H9 (cell line): ENCODE measurements around the gene DPYSL5. TPM values are rescaled to one million over a fixed set of nuclear protein-coding genes. Genes with fewer than 3 reads are reported as not detected.

Experiments used
- DNase-seq: peaks from one replicate; pipeline ENCODE4 v3.0.0-alpha.2; 2017
- H2AFZ ChIP-seq: one replicate; pipeline ENCODE4 v1.6.1; 2013; ENCODE audit warnings: mild to moderate bottlenecking, low read length, control low read depth, moderate library complexity
- H2AK5ac ChIP-seq: 2 replicates; pipeline ENCODE4 v1.6.1; 2013; ENCODE audit warnings: low read length, control low read depth, mixed read lengths; ENCODE audit not compliant: insufficient read length
- H2BK120ac ChIP-seq: one replicate; pipeline ENCODE4 v1.6.1; 2013; ENCODE audit warnings: low read depth, mild to moderate bottlenecking, low read length, control low read depth, inconsistent platforms; ENCODE audit not compliant: poor library complexity, severe bottlenecking
- H2BK12ac ChIP-seq: 2 replicates; pipeline ENCODE4 v1.6.1; 2013; ENCODE audit warnings: low read length, control low read depth, mixed read lengths, low read depth; ENCODE audit not compliant: insufficient read length
- H2BK15ac ChIP-seq: 2 replicates; pipeline ENCODE4 v1.6.1; 2013; ENCODE audit warnings: low read depth, low read length, control low read depth
- H2BK20ac ChIP-seq: one replicate; pipeline ENCODE4 v1.6.1; 2013; ENCODE audit warnings: low read depth, mild to moderate bottlenecking, low read length, control low read depth, inconsistent platforms; ENCODE audit not compliant: poor library complexity, severe bottlenecking
- H2BK5ac ChIP-seq: 2 replicates; pipeline ENCODE4 v1.6.1; 2013; ENCODE audit warnings: low read length, control low read depth, mixed read lengths; ENCODE audit not compliant: insufficient read length
- H3K14ac ChIP-seq: 2 replicates; pipeline ENCODE4 v1.6.1; 2013; ENCODE audit warnings: low read length, control low read depth; ENCODE audit not compliant: insufficient read depth
- H3K18ac ChIP-seq: 2 replicates; pipeline ENCODE4 v1.6.1; 2013; ENCODE audit warnings: low read depth, mild to moderate bottlenecking, mixed read lengths, low read length, control low read depth; ENCODE audit not compliant: insufficient read length
- H3K23ac ChIP-seq: 2 replicates; pipeline ENCODE4 v1.6.1; 2013; ENCODE audit warnings: low read length, control low read depth, mixed read lengths, low read depth; ENCODE audit not compliant: insufficient read length
- H3K23me2 ChIP-seq: 2 replicates; pipeline ENCODE4 v1.6.1; 2013; ENCODE audit warnings: low read depth, mild to moderate bottlenecking, mixed read lengths, low read length, control low read depth; ENCODE audit not compliant: insufficient read length, poor library complexity, severe bottlenecking
- H3K27ac ChIP-seq: 2 replicates; pipeline ENCODE4 v1.5.1; 2013; ENCODE audit warnings: low read length, control low read depth, mixed read lengths, low read depth; ENCODE audit not compliant: insufficient read length
- H3K27me3 ChIP-seq: 2 replicates; pipeline ENCODE4 v1.6.1; 2013; ENCODE audit warnings: low read length, control low read depth, inconsistent platforms; ENCODE audit not compliant: insufficient read depth
- H3K4ac ChIP-seq: 2 replicates; pipeline ENCODE4 v1.6.1; 2013; ENCODE audit warnings: low read depth, mild to moderate bottlenecking, control low read depth, inconsistent platforms, low read length, moderate library complexity
- H3K4me1 ChIP-seq: 2 replicates; pipeline ENCODE4 v1.6.1; 2013; ENCODE audit warnings: low read length, control low read depth, inconsistent platforms; ENCODE audit not compliant: insufficient read depth
- H3K4me2 ChIP-seq: 2 replicates; pipeline ENCODE4 v1.6.1; 2013; ENCODE audit warnings: low read length, control low read depth, mixed read lengths; ENCODE audit not compliant: insufficient read length, insufficient read depth
- H3K56ac ChIP-seq: 2 replicates; pipeline ENCODE4 v1.6.1; 2013; ENCODE audit warnings: low read depth, mild to moderate bottlenecking, mixed read lengths, low read length, control low read depth; ENCODE audit not compliant: insufficient read length
- H3K79me1 ChIP-seq: 2 replicates; pipeline ENCODE4 v1.6.1; 2013; ENCODE audit warnings: low read depth, mild to moderate bottlenecking, moderate library complexity, low read length, control low read depth, inconsistent platforms; ENCODE audit not compliant: insufficient read depth, poor library complexity, severe bottlenecking
- H3K79me2 ChIP-seq: 2 replicates; pipeline ENCODE4 v1.6.1; 2013; ENCODE audit warnings: low read length, control low read depth, inconsistent platforms; ENCODE audit not compliant: insufficient read depth
- H3K9ac ChIP-seq: 2 replicates; pipeline ENCODE4 v1.6.1; 2013; ENCODE audit warnings: low read length, control low read depth, mixed read lengths; ENCODE audit not compliant: insufficient read length; ENCODE audit errors: extremely low read depth
- H3K9me3 ChIP-seq: one replicate; pipeline ENCODE4 v1.6.1; 2013; ENCODE audit warnings: low read depth, low read length, inconsistent platforms; ENCODE audit not compliant: control insufficient read depth
- H3T11ph ChIP-seq: one replicate; pipeline ENCODE4 v1.6.1; 2013; ENCODE audit warnings: mild to moderate bottlenecking, low read length, control low read depth, inconsistent platforms
- H4K20me1 ChIP-seq: one replicate; pipeline ENCODE4 v1.6.1; 2013; ENCODE audit not compliant: control insufficient read depth, insufficient read length, insufficient read depth
- H4K5ac ChIP-seq: 2 replicates; pipeline ENCODE4 v1.6.1; 2013; ENCODE audit warnings: low read depth, mild to moderate bottlenecking, mixed read lengths, low read length, control low read depth; ENCODE audit not compliant: insufficient read length
- H4K8ac ChIP-seq: replicated peaks from 2 replicates; pipeline ENCODE4 v1.6.1; 2013; ENCODE audit warnings: low read length, control low read depth, mixed read lengths, low read depth; ENCODE audit not compliant: insufficient read length
- H4K91ac ChIP-seq: 2 replicates; pipeline ENCODE4 v1.6.1; 2013; ENCODE audit warnings: low read depth, mild to moderate bottlenecking, moderate library complexity, mixed read lengths, low read length, control low read depth; ENCODE audit not compliant: insufficient read length
- H3K27ac Mint-ChIP-seq, 3 experiments: 2 replicates in 2 of 3; 3 replicates in 1 of 3; pipeline ENCODE4 v1.8.0; 2020 to 2021; ENCODE audit warnings: mixed read lengths in 3 of 3, mild to moderate bottlenecking in 1 of 3, moderate library complexity in 1 of 3
- H3K27me3 Mint-ChIP-seq: 2 replicates; pipeline ENCODE4 v1.8.0; 2021; ENCODE audit warnings: low read depth, mild to moderate bottlenecking, moderate library complexity, mixed read lengths
- H3K36me3 Mint-ChIP-seq, 3 experiments: 2 replicates in 2 of 3; 3 replicates in 1 of 3; pipeline ENCODE4 v1.8.0; 2020 to 2021; ENCODE audit warnings: low read depth in 3 of 3, mixed read lengths in 3 of 3; ENCODE audit not compliant: insufficient read depth in 1 of 3
- H3K4me1 Mint-ChIP-seq, 2 experiments: 2 replicates each; pipeline ENCODE4 v1.8.0; 2020; ENCODE audit warnings: mixed read lengths in 2 of 2
- H3K4me3 Mint-ChIP-seq, 2 experiments: 2 replicates in 1 of 2; 3 replicates in 1 of 2; pipeline ENCODE4 v1.8.0; 2020 to 2021; ENCODE audit warnings: mild to moderate bottlenecking in 2 of 2, mixed read lengths in 2 of 2, moderate library complexity in 1 of 2
- H3K9me3 Mint-ChIP-seq, 2 experiments: 2 replicates in 1 of 2; 3 replicates in 1 of 2; pipeline ENCODE4 v1.8.0; 2020; ENCODE audit warnings: mild to moderate bottlenecking in 2 of 2, mixed read lengths in 2 of 2, moderate library complexity in 1 of 2
- WGBS: extraction: QIAGEN DNeasy Blood & Tissue Kit; methylation state at CpG from one replicate; pipeline ENCODE4 v1.1.7; 2013; ENCODE audit warnings: missing lambda C conversion rate, low lambda C conversion rate, mixed read lengths; ENCODE audit not compliant: insufficient read length; ENCODE audit errors: extremely low coverage; 5-methylcytosine and 5-hydroxymethylcytosine counted together
- total RNA-seq: library from RNA; stranded (reverse); gene quantifications from 2 replicates; pipeline ENCODE4 v1.2.1, GENCODE V29; 2021
- TF ChIP-seq, protein P1 (sequence below): fragments of 200-600 bp; sonication (generic); conservative IDR thresholded peaks from 3 replicates; pipeline ENCODE4 v1.8.0; 2021; ENCODE audit warnings: antibody characterized with exemption, mild to moderate bottlenecking

The DPYSL5 gene
- total RNA-seq, 1 experiment from 2014 or later = 6.4 TPM

DNA sequence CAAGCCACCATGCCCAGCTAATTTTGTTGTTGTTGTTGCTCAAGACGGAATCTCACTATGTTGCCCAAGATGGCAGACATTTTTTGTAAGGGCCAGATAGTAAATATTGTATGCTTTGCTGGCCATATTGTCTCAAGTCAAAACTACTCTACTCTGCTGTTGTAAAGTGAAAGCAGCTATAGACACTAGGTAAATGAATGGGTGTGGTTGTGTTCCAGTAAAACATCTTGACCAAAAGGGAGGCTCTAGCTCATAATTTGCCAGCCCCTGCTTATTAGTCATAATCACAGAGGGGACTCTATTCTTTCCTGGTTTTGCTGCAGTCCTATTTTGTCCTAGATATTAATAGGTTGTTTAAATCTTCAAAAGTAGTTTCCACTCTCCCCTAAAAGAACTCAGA is 147.1 kb downstream of the DPYSL5 start:
- Histone ChIP-seq H3K4me2 (no peak overlapping the region), H3K18ac (no peak overlapping the region), H3T11ph (no peak overlapping the region), H3K27me3 (no peaks in the 10 kb centered on the region), H3K56ac (no peak overlapping the region), H4K8ac (no peak overlapping the region), H3K27ac (no peak overlapping the region), H3K79me1 (no peaks in the 10 kb centered on the region), H3K23ac (no peak overlapping the region), H4K20me1 (no peaks in the 10 kb centered on the region), H4K5ac (no peak overlapping the region), H3K4ac (no peak overlapping the region), H3K4me1 (no peaks in the 10 kb centered on the region), H4K91ac (no peak overlapping the region), H2BK20ac (no peak overlapping the region), H3K23me2 (no peaks in the 10 kb centered on the region), H3K9me3 (no peaks in the 10 kb centered on the region), H2BK5ac (no peak overlapping the region), H3K14ac (no peak overlapping the region), H3K79me2 (no peaks in the 10 kb centered on the region), H3K9ac (no peak overlapping the region), H2AFZ (no peak overlapping the region), H2BK120ac (no peak overlapping the region), H2BK12ac (no peak overlapping the region), H2AK5ac (no peak overlapping the region), H2BK15ac (no peak overlapping the region)
- TF ChIP-seq, protein P1, sequence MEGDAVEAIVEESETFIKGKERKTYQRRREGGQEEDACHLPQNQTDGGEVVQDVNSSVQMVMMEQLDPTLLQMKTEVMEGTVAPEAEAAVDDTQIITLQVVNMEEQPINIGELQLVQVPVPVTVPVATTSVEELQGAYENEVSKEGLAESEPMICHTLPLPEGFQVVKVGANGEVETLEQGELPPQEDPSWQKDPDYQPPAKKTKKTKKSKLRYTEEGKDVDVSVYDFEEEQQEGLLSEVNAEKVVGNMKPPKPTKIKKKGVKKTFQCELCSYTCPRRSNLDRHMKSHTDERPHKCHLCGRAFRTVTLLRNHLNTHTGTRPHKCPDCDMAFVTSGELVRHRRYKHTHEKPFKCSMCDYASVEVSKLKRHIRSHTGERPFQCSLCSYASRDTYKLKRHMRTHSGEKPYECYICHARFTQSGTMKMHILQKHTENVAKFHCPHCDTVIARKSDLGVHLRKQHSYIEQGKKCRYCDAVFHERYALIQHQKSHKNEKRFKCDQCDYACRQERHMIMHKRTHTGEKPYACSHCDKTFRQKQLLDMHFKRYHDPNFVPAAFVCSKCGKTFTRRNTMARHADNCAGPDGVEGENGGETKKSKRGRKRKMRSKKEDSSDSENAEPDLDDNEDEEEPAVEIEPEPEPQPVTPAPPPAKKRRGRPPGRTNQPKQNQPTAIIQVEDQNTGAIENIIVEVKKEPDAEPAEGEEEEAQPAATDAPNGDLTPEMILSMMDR = no peak
- no peak for DNase-seq
- WGBS = no CpG with 5 or more reads among the region's 1 CpG
- Mint-ChIP-seq H3K9me3 (no peaks in the 10 kb centered on the region), H3K4me1 (peaks cover 0 to 4% of the 10 kb centered on the region in 2 experiments; a peak in 1 of 4 replicates), H3K36me3 (no peaks in the 10 kb centered on the region), H3K4me3 (no peak overlapping the region), H3K27me3 (peaks cover 6% of the 10 kb centered on the region), H3K27ac (no peak overlapping the region)
